NCI-H82 treated with DMSO at 0.1 percent for 48 hours (cell line): ENCODE results near the gene CERCAM.
A peak's percentile ranks its signal among the peaks of the same experiment; 100 is the strongest.

ENCODE experiments used
- DNase-seq: peaks from one replicate; lab custom pipeline; 2025; ENCODE audit not compliant: unreplicated experiment; lab: John Stamatoyannopoulos, UW

The CERCAM gene

GRCh38 chr9:128456613-128457061, 36.0 kb downstream of the CERCAM start:
- DNase-seq = peak; percentile 12

- no peak for DNase-seq
Observed at GRCh38 chr9:128457207-128457606, 36.5 kb downstream of the CERCAM start.

- DNase-seq = no peak
Observed at GRCh38 chr9:128459011-128459410, 38.4 kb downstream of the CERCAM start.

GRCh38 chr9:128469070-128469469, 48.4 kb downstream of the CERCAM start:
- no peak for DNase-seq

GRCh38 chr9:128470560-128470959, 49.9 kb downstream of the CERCAM start:
- DNase-seq = no peak

GRCh38 chr9:128473104-128473503, 52.4 kb downstream of the CERCAM start:
- no peak for DNase-seq

GRCh38 chr9:128475867-128476266, 55.2 kb downstream of the CERCAM start:
- no peak for DNase-seq

GRCh38 chr9:128479262-128479661, 58.6 kb downstream of the CERCAM start:
- no peak for DNase-seq

GRCh38 chr9:128481561-128481960, 60.9 kb downstream of the CERCAM start:
- DNase-seq = no peak

- no peak for DNase-seq
Observed at GRCh38 chr9:128482186-128482585, 61.5 kb downstream of the CERCAM start.

- no peak for DNase-seq
Observed at GRCh38 chr9:128484686-128485413, 64.2 kb downstream of the CERCAM start.

GRCh38 chr9:128485414-128485855, 64.8 kb downstream of the CERCAM start:
- DNase-seq = no peak

GRCh38 chr9:128486201-128486600, 65.5 kb downstream of the CERCAM start:
- no peak for DNase-seq
